HG03342 (cell line): ENCODE data around the gene MYO10.
"Not testable (repeated sequence)": the region's sequence is repeated elsewhere in the genome, so short reads cannot be mapped to it uniquely, and the experiment has no call there.

Experiments
- ATAC-seq: cut with Tn5 transposase; IDR thresholded peaks from one replicate; pipeline ENCODE4 v1.9.1; 2021; ENCODE audit warnings: mild to moderate bottlenecking, moderate library complexity; ENCODE audit not compliant: unreplicated experiment

The MYO10 gene

DNA sequence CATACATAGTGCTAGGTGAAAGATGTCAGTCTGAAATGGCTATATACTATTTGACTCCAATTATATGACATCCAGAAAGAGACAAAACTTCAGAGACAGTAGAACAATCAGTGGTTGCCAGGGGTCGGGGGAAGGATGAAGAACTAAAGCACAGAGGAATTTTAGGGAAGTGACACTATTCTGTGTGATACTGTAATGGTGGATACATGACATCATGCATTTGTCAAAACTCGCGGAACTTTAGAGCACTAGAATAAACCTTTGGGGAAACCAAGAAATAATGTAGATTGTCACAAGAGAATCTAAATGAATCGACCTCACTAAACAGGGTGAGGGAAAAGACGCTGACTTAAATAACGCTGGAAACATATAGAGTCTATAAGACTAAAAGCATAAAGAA lies 212.3 kb downstream of the MYO10 start:
- ATAC-seq, result no peak

DNA sequence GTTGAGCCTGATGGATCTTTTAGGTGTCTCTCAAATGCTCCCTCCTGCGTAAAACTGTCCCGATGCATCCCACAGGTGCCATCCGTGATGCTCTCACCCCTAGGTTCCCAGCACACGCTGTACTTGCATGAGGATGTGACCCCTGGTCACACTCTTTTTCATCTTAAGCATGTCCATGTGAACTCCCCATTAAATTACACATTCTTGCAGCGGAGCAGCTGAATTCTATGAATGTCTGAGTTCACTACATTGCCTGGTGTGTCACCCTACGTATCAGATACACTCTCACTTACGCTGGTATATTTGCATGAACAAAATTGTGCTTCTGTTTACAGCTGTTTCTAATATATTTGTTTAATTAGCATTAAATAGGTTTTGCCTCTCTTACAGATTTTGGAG lies 214.0 kb downstream of the MYO10 start:
- no peak for ATAC-seq

DNA sequence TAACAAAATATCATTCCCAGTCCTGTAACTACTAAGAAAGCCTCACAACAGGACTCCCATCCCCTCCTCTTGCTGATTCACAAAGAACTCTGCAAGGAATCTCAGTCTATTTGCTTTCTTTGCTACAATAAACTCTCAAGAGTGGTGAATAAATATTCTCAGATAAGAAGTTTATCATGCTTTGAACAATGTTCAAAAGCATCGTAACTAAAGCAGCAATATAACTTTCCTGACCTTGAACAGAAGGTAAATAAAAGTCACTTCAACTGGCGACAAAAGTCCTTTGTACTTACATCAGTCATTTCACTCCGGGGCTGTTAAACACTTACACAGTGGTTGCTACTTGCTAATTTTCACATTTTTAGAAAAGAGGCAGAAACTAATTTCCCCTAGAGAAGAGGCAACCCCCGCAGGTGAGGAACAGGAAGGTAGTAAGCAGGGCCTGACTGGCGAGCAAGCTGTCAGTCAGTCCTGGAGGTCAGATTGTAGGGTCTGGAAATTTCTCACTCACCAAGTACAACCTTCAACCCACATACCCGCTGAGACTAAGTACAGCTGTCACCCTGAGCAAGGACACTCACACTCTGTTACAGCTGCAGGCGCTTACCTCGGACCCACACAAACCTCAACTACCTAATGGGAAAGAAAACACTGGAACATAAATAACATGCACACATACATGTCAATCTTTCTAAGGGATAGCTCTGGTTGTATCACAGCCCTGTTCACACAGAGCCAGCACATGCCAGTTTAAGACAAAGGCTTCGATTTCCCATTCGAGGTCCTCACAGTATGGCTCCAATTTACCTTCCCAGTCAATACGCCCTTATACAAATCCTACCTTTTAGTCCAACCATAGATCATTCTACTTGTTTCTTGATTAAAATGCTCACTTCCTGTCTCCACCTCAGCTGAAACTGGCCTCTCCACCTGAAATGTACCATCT lies 214.7 kb downstream of the MYO10 start:
- ATAC-seq, result no peak

DNA sequence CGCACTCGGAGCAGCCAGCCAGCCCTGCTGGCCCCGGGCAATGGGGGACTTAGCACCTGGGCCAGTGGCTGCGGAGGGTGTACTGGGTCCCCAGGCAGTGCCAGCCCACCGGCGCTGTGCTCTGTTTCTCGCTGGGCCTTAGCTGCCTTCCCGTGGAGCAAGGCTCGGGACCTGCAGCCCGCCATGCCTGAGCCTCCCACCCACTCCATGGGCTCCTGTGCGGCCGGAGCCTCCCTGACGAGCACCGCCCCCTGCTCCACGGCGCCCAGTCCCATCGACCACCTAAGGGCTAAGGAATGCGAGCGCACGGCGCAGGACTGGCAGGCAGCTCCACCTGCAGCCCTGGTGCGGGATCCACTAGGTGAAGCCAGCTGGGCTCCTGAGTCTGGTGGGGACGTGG lies 218.1 kb downstream of the MYO10 start:
- ATAC-seq, result not testable (repeated sequence)

DNA sequence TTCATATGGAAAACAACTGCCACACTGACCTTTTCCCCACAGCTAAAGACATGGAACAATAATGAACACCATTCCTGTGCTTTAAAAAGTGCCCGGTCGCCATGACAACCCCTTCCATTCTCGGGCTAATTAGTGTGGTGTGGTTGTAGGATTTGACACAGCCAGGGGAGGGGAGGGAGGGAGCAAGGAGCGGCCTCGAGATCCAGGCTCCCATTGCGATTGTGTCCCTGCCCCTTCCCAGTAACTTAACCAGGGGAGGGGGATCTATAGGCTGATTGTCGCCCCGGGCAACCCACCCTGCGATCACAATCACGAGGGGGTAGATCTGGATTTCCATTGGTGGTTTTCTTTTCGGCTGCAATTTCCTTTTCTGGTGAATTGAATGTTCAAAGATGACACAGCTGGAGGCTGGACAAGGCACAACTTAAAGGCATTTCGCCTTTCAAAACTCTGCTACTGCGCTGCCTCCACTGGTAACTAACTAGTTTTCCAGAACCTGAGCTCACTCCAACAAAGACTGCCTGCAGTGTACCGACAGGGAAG lies 222.6 kb downstream of the MYO10 start:
- no peak for ATAC-seq

DNA sequence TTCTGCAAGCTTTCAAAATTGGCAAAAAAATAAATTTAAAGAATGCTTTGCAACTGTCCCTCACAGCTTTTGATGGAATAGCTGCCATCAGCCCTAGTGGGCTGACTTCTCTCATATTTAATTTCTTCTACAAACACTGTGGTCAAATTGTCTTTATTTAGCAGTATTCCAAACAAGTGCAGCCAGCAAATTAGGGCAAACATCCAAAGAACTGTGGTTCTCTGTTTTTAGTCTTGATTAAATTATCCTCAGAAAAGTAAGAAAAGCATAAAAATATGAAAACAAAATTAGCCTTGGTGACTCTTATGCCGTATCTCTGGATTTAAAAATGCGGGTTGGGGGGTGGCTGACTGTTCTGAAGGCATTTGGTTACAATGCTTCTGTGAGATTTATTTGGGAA lies 223.5 kb downstream of the MYO10 start:
- ATAC-seq, result no peak

DNA sequence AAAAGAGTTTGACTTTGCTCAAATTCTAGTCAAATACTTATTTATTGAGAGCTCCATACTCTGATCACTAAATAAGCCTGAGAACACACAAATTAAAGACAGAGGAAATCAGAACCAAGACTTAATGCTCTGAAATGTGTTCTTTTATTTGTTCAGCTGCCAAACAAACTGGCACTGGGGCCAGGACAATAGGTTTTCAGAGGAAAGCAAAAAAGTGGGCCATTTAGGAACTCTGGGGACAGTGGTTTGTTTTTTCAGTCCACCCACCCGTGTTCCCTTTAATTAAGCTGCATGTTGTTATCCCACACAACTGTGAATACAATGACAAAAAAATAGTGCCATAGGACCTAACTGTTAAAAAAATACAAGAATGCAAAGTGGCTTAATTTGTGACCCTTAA lies 223.9 kb downstream of the MYO10 start:
- no peak for ATAC-seq

DNA sequence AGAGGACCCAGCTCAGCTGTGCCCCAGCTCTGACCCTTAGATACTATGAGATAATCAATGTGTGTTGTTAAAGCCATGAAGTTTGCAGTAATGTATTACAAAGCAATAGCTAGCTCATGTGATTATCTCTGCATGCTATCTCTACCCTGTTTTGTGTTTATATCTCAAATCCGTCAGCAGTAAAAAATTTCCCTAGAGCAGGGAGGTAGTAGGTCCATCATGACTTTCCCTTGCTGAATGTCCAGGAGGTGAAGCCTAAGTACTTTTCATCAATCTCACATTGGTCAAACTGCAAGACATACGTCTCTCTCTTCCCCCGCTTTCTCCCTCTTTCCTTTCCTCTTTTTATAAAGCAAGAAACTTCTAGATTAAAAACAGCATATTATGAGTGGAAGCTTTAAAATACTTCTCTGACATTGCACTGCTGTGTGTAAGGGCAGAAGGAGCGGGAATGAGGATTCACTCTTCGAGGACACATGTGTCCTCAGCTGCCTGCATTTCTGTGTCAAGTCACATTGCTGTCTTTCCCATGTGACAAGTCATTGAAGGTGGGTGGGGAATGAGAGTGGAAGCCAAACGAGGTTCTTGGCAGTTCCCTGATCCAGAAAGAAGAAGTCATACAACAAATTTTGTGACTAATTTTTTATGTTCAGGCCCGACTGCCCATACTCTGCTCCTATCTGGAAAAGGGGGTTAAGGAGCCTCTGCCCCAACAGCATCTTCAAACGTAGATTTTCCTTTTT lies 226.2 kb downstream of the MYO10 start:
- no peak for ATAC-seq

DNA sequence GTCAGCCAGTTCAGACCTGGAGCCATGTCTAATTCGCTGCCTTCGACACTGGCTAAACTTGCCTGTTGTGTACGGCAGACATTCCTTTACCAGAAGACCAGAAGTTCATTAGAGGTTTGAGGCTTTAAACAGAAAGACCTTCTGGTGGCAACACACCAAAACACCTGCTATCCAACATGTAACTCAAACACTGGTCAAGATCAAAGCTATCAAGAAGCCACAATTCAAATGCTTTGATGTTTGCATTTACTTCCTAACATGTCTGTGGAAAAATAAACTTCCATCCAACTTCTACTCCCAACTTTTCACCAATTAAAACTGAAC lies 228.3 kb downstream of the MYO10 start:
- no peak for ATAC-seq

DNA sequence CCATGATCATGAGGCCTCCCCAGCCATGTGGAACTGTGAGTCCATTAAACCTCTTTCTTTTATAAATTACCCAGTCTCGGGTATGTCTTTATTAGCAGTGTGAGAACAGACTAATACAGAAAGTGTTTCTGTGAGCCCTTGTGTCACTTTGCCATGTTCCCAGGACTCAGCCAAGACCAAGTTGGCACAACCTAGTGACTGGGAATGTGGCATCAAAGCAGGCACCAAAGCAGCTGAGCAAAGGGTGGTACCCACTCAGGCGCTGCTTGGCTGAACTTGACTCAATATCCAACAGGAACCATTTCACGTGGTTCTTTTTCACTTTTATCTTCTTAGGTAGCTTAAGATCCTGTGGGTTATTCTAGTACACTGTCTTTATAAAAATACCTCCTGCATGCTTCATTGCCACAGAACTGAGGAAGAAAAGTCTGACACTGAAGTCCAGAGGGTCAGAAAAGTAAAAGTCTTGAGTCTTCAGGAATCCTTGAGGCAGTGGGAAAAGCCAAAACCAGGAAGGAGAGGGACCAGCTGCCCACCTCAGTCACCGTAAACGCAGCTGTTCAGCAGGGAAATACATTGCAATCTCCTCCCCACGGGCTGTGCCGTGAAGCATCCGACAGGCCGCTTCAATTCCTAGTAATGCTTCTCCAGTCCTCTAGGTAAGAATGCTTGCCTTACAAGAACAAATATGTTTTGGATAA lies 228.8 kb downstream of the MYO10 start:
- no peak for ATAC-seq

DNA sequence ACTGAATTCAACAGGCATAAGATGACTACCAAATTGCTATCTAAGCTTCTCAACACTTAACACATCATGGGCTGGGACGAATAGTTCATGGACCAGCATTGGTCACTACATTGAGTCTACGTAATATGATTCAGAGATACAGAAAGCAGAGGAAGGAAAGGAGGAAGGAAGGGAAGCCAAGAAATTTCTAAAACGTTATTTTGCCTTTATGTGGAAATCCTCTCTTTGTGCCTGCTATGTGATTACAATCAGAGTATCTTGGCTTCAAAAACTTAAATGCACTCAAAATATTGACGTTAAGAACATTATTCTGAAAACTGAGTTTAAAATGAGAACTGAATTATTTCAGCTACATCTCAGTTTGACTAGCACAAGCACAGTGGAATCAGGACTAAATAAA lies 231.1 kb downstream of the MYO10 start:
- ATAC-seq, result no peak

DNA sequence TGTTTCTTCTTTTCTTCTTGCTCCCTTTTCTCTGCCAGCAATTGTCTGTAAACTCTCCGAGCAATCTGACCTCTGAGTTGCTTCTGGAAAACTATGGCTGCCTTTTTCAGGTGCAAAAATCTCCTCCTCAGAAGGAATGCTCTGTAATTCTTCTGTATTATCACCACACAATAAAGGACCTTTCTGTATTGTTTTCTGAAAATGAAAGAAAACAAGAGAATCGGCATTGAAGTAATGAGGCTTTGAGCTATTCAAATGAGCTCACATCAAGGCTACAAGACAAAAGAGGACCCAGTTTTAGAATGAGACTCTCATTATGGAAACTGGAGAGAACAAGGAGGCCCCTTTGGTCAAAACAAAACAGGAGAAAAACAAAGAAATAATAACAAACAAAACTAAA lies 233.1 kb downstream of the MYO10 start:
- ATAC-seq, result no peak

DNA sequence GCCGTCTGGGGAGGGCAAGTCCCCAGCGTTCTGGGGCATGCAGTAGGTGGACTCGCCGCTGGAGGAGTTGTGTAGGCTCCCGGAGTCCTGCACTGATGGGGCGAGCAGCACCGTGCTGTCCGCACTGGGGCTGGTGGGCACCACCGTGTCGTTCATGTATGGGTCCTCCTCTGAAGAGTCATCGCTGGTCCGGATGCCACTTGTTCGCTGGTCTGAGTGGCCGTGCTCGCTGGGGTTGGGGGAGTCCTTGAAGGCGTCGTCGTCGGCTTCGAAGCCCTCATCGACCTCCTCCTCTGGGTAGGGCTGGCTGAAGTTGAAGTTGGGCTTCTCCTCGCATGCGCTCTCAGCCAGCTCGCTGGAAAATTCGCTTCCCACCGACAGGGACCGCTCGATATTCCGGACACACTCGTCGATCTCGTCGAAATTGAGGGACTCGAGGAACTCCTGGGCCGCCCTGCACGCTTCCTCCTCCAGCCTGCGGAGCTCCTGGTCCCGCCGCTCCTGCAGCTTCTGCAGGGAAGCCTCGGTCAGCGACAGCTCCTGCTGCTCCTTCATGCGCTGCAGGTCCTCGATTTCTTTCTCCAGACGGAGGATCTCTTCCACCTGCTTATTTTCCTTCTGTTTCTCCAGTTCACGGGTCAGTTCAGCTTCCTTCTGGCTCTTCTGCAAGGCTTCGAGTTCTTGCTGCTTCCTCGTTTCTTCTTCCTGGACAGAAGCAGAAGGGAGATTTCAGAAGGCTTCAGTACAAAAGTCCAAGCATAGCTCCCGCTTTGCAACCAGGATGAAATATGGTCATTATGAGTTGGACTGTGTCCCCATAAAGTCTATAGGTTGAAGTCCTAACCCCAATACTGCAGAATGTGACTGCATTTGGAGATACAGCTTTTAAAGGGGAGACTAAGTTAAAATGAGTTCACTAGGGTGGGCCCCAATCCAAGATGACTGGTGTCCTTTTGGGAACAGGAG lies 234.7 kb downstream of the MYO10 start:
- ATAC-seq, result no peak

DNA sequence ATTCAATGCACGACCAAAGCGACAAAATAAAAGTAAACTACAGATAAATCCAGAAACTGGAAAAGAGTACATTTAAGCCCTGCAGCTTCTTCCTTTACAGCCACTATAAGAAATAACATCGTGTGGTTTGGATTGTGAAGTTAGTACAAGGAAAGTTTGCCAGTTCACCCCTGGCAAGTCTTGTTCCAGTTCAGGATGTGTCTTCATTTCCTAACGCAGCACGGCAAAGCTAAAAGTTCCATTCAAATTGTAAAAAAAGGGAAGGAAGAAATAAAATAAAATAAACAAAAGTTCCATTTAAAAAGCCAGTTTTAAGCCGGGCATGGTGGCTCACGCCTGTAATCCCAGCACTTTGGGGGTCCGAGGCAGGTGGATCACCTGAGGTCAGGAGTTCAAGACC lies 236.0 kb downstream of the MYO10 start:
- no peak for ATAC-seq

DNA sequence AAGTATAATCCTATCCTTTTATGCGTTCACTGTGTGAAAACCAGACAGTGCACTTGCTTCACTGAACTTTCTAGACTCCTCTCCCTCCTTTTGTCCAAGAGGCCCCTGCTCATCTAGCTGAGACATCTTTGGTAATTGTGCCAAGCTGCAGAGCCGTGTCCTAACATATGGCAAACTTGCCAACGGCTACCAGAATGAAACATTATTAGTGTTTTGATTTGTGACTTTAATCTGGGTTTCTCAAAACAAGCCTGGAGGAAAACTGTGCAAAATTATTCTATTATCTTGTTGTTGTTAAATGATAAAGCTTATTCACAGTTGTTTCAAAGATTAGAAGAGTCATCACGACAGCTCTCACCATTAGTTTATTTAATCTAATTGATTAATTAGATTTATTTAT lies 240.3 kb downstream of the MYO10 start:
- no peak for ATAC-seq

DNA sequence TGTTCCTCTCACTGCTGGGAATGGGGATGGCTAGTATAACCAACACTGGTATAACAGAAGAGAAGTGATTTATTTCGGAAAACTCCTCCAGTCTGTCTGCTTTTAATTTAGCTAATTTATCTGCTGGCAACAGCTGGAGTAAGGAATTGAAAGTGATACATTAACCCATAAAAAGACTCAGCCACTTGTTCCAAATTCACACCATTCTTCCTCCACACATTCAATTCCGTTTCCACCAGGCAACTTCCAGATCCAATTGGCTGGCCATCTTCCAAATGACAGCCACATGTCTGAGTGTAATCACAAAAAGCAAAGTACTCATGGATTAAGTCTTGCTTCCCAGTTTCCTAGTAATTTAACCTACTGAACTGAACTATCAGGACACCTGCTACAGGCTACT lies 242.2 kb downstream of the MYO10 start:
- ATAC-seq, result no peak

DNA sequence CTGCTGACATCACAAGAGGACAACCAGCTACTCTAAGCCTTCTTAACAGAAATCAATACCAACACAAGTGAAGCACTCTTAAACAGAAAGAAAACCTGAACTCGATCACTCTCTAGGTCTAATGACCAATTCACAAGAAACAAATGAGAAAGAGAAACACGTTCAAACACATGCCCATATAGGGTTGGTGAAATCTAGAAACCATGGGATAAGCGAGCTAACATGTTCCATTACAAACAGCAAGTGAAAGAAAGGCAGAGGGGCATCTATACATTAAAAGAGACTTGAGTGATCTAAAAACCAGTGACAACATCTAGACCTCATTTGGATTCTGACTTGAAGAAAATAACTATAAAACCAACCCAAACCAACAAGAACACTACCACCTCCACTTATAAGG lies 244.4 kb downstream of the MYO10 start:
- no peak for ATAC-seq

DNA sequence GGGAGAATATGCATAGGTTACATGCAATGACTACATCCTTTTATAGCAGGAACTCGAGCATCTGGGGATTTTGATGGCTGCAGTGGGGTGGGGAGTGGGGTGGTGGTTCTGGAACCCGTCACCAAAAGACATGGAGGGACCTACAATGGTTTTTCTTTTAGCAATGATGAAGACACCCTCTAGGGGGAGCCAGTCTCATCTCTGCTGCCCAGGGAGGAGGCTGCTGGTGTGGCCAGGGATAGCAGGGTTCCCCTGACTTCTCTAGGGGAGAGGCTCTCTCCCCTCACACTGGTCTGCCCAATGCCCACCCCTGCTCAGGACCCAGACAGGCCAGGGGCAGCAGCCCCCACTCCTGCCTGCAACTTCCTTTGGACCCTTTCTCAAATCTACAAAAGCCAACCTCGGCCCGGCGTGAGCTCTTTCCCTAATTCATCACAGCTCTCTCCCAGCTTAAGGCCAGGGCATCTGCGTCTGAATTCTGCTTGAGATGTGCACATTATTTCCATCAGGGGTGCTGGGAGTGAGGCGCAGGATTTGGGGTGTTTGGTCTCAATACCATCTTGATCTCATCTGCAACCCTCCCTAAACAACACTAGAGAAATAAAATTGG lies 245.7 kb downstream of the MYO10 start:
- ATAC-seq, result peak; percentile 91

DNA sequence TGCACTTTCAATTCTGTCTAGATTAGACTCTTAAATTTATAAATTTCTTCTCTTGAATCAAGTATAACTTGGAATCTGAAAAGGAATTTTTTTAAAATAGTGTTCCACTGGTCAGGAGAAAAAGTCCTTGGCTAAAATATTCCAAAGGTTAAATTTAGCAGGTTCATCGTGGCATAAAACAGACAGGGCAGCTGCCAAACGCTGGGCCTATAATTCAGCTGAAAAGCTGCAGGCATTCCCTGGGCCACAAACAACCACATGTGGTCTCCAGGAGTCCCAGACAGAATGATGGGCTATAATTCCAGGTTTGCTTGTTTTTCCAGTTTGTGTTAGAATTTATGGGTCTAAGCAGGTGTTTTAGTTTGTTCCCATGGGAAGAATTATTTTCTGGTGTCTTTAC lies 248.2 kb downstream of the MYO10 start:
- no peak for ATAC-seq

DNA sequence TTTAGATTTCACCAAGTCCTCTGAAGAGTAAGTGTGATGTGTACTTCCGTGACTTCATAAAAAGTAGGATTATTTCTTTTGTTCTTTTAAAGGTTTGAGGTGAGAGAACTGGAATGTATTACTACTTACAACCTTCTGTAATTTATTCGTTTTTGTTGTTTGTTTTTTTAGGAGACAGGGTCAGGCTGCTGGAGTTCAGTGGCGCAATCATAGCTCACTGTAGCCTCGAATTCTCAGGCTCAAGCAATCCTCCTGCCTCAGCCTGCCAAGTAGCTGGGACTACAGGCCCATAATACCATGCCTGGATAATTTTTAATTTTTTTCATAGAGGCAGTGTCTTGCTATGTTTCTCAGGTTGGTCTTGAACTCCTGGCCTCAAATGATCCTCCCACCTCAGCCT lies 251.0 kb downstream of the MYO10 start:
- ATAC-seq, result no peak
